Small intestine (tissue), 7 donors: ENCODE measurements around the gene SLC23A2. TPM values are rescaled to one million over a fixed set of nuclear protein-coding genes. Genes with fewer than 3 reads are reported as not detected.
"Not testable (repeated sequence)": the region's sequence is repeated elsewhere in the genome, so short reads cannot be mapped to it uniquely, and the experiment has no call there.

Experiments
- DNase-seq, 2 donors: peaks; one replicate each; pipeline versions ENCODE4 v3.0.0 to v3.0.0-alpha.2; 2013
- FAIRE-seq: peaks from 2 replicates; lab custom pipeline; 2012; peaks lifted over from hg19 to GRCh38; lab: Jason Lieb, UNC
- H3K27ac ChIP-seq, 3 donors: one replicate each; pipeline ENCODE4 v1.5.1; 2013; ENCODE audit warnings: low read length in 2 of 3, mild to moderate bottlenecking in 2 of 3, control low read depth in 1 of 3, inconsistent platforms in 1 of 3, low read depth in 1 of 3, moderate library complexity in 1 of 3
- H3K27me3 ChIP-seq, 3 donors: one replicate each; pipeline ENCODE4 v1.6.1; 2013; ENCODE audit warnings: low read length in 3 of 3, inconsistent platforms in 1 of 3; ENCODE audit not compliant: control insufficient read depth in 3 of 3, insufficient read depth in 3 of 3
- H3K36me3 ChIP-seq, 3 donors: one replicate each; pipeline ENCODE4 v1.6.1; 2013; ENCODE audit warnings: low read length in 3 of 3, inconsistent platforms in 1 of 3, low read depth in 1 of 3, mild to moderate bottlenecking in 1 of 3, moderate library complexity in 1 of 3; ENCODE audit not compliant: control insufficient read depth in 3 of 3, insufficient read depth in 2 of 3
- H3K4me1 ChIP-seq, 3 donors: one replicate each; pipeline ENCODE4 v1.6.1; 2013; ENCODE audit warnings: low read length in 2 of 3, inconsistent platforms in 1 of 3, low read depth in 1 of 3, mild to moderate bottlenecking in 1 of 3, moderate library complexity in 1 of 3; ENCODE audit not compliant: control insufficient read depth in 3 of 3, insufficient read depth in 2 of 3
- H3K4me3 ChIP-seq, 3 donors: one replicate each; pipeline ENCODE4 v1.5.1; 2013; ENCODE audit warnings: low read length in 3 of 3, control low read depth in 1 of 3, inconsistent platforms in 1 of 3, low read depth in 1 of 3, mild to moderate bottlenecking in 1 of 3, moderate library complexity in 1 of 3
- H3K9me3 ChIP-seq, 2 donors: one replicate each; pipeline ENCODE4 v1.6.1; 2013; ENCODE audit warnings: low read depth in 1 of 2, low read length in 1 of 2; ENCODE audit not compliant: control insufficient read depth in 2 of 2, insufficient read depth in 1 of 2
- WGBS, 3 donors: extraction: QIAGEN DNeasy Blood & Tissue Kit; methylation state at CpG; one replicate each; pipeline ENCODE4 v1.1.7; 2013; 5-methylcytosine and 5-hydroxymethylcytosine counted together
- polyA plus RNA-seq, 4 donors: library from polyadenylated mRNA; stranded (reverse) in 3 of 4; unstranded in 1 of 4; fragments of 200-250 nt in 3 of 4; fragments of 120-200 nt in 1 of 4; gene quantifications; one replicate each; pipeline versions ENCODE4 v1.2.1 to v1.2.3, GENCODE V29; 2013
- donor health status: healthy with polysubstance abuse.
- donor health status: control.
- donor health status: control.
- donor health status: Bipolar disorder and iron deficiency.
- donor health status: healthy.

The SLC23A2 gene
- polyA plus RNA-seq, 4 donors, result 1.4 to 8.2 (median 4.3) TPM

DNA sequence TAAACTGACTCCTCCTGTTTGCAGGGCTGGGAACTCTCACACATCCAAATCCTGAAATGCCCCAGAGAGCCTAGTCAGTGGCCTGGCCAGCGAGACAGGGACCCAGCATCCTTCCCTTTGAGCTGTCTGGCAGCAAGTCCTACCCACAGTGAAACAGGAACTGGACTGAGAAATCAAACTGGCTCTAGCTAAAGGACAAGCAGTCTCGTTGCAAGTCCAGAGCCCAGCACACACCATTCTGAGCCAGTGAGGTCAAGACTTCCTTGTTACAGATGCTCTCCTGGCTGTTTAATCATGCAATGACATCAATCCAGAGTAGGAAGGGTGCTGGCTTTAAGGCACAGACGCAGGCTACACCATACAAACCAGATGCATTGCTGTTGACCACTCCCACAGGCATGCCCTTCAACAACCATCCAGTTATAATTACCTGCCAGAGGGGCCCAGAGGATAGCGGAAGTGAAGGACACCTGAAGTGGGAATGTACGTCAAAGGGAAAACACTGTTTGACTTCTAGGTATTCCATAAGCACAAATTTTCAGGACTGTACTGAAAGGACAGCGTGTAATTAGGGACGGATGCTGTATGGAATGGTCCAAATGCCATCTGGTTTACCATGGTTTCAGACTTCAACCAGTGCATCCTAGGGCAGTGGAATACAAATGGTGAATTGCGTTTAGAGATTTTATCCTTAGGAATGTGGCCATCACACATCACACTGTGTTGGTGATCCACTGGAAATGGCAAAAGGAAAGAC, 114.4 kb downstream of the SLC23A2 start:
- 87 to 94% (median 92%) methylated on average over 8 of the region's 8 CpGs for WGBS, 3 donors
- no peak overlapping the region for H3K27ac ChIP-seq
- H3K9me3 ChIP-seq, result no peaks in the 10 kb centered on the region
- peaks cover 0 to 21% (median 2%) of the 10 kb centered on the region in 3 donors for H3K36me3 ChIP-seq
- H3K4me3 ChIP-seq, result no peak overlapping the region
- DNase-seq, result no peak
- FAIRE-seq, result no peak
- H3K4me1 ChIP-seq, result no peaks in the 10 kb centered on the region
- H3K27me3 ChIP-seq, result no peaks in the 10 kb centered on the region

DNA sequence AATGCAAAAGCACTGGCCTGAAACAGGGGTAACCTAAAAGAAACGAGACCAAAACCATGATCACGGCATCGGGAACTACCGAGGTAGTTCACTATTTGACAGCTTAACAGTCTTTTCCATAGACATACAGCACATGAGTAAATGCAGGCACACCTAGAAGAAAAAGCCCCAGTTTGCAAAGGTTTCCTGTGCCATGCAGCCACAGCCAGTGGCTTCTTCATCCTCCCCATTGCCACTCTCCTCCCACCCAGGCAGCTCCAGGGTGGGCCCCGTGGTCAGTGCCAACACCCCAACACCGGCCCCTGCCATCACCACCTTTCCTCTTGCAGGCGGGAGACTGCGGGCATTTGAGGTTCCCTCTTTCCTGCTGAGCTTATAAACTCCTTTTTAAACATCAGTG, 115.4 kb downstream of the SLC23A2 start:
- Histone ChIP-seq H3K27me3 (no peaks in the 10 kb centered on the region), H3K4me1 (no peaks in the 10 kb centered on the region), H3K36me3 (peaks cover 0 to 20% (median 4%) of the 10 kb centered on the region in 3 donors), H3K4me3 (no peak overlapping the region), H3K9me3 (no peaks in the 10 kb centered on the region), H3K27ac (no peak overlapping the region)
- no peak for FAIRE-seq
- no peak for DNase-seq
- WGBS, 3 donors, result 72 to 94% (median 87%) methylated on average over 8 of the region's 8 CpGs

DNA sequence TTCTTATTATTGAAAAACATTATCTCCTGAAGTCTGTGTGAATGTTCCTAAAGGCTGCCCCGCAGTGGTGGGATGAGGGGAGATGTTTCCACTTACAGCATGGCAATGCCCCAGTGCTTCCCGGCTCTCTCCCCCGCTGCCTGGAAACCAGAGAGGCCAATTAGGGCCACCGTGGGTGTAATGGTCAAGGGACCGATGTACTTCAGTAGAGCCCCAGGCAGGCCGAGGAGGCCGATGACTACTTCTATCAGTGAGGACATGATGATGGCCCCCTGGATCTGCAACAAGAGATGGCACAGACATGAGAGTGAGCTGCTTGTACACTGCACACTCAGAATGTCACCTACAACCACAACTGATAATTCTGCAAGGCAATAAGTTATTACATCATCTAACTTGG, 117.8 kb downstream of the SLC23A2 start:
- FAIRE-seq (no peak), DNase-seq (no peak)
- Histone ChIP-seq H3K4me1 (no peaks in the 10 kb centered on the region), H3K9me3 (no peaks in the 10 kb centered on the region), H3K27me3 (no peaks in the 10 kb centered on the region), H3K36me3 (peaks cover 0 to 12% (median 4%) of the 10 kb centered on the region in 3 donors), H3K27ac (no peak overlapping the region), H3K4me3 (no peak overlapping the region)
- 93 to 99% (median 94%) methylated on average over 7 of the region's 7 CpGs for WGBS, 3 donors

DNA sequence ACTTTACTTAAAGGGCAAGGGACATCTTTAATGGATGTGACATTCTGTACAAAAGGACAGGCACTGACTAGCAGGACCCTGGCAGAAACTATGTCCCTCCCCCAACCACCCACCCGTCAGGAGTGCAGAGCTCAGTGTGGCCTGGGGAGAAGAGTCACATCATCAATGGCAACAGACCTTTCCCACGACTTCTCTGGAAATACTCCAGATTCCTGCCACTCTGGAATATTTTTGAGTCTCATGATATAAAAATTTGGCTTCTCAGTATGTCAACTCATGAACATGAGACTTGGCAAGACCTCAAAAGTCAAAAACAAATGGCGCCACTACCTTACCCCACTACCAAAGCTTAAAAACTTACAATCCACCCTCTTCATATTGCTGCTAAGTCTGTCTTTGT, 118.3 kb downstream of the SLC23A2 start:
- Histone ChIP-seq H3K4me1 (no peaks in the 10 kb centered on the region), H3K4me3 (no peak overlapping the region), H3K27ac (no peak overlapping the region), H3K27me3 (no peaks in the 10 kb centered on the region), H3K36me3 (peaks cover 0 to 12% (median 4%) of the 10 kb centered on the region in 3 donors), H3K9me3 (no peaks in the 10 kb centered on the region)
- no peak for FAIRE-seq
- WGBS, 3 donors, result 79 to 92% (median 85%) methylated on average over 3 of the region's 3 CpGs
- DNase-seq, result no peak

DNA sequence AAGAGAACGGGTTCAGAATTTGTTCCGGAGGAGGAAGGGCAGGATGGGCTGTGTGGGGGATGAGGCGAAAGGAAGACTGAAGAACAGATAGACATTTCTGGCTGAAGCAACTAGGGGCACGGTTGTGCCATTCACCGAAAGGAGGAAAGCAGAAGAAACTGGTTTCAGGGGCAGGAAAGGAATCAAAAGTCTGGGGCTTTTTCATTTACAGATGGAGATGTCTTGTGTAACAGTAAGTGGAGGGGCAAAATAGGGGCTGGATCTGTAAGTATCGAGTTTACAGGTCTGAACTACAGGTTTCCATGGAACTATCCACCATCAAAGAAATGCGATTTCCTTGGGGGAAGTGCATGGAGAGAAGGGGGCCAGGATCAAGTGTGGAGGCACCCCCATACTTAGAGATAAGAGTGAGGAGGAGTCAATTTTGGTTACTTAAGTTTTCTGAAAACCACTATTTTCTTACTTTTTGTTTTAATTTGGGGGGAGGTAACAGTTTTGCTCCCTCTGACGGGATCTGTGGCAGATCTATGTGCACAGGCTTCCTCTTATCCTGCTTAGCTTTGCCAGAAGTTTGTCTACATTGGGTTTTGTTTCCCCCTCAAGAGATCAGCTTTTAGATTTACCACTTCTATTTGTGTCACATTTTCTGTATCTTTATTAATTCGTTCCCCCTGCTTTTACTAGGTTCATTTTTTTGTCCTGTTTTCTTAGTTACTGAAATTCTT, 120.1 kb downstream of the SLC23A2 start:
- no peaks in the 10 kb centered on the region for H3K4me1 ChIP-seq
- DNase-seq (no peak), FAIRE-seq (no peak)
- no peaks in the 10 kb centered on the region for H3K27me3 ChIP-seq
- 86 to 91% (median 89%) methylated on average over 9 of the region's 9 CpGs for WGBS, 3 donors
- H3K27ac ChIP-seq, result no peak overlapping the region
- no peaks in the 10 kb centered on the region for H3K9me3 ChIP-seq
- peaks cover 0 to 12% (median 4%) of the 10 kb centered on the region in 3 donors for H3K36me3 ChIP-seq
- H3K4me3 ChIP-seq, result no peak overlapping the region

DNA sequence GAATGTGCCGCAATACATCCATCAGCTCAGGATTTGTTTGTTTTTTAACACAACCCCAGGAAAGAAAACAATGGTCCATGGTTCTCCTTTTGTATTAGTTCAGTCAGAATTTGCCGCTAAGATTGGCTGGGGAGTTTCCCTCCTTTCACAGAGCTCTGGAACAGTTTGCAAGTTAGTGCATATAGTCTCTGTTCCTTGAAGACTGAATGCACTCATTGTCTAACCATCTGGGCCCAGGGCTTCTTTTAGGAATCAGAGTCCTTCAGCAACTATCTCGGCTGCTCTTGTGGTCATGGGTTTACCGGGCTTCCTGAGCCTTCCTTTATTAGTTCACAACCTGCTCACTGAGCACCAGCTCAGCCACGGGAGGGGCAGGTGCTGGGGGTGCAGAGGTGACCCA, 121.3 kb downstream of the SLC23A2 start:
- WGBS, 3 donors, result 77 to 79% (median 78%) methylated on average over 5 of the region's 5 CpGs
- Histone ChIP-seq H3K27ac (no peak overlapping the region), H3K36me3 (peaks cover 0 to 18% (median 4%) of the 10 kb centered on the region in 3 donors), H3K4me3 (no peak overlapping the region), H3K27me3 (no peaks in the 10 kb centered on the region), H3K4me1 (no peaks in the 10 kb centered on the region), H3K9me3 (no peaks in the 10 kb centered on the region)
- FAIRE-seq, result no peak
- DNase-seq, result no peak

DNA sequence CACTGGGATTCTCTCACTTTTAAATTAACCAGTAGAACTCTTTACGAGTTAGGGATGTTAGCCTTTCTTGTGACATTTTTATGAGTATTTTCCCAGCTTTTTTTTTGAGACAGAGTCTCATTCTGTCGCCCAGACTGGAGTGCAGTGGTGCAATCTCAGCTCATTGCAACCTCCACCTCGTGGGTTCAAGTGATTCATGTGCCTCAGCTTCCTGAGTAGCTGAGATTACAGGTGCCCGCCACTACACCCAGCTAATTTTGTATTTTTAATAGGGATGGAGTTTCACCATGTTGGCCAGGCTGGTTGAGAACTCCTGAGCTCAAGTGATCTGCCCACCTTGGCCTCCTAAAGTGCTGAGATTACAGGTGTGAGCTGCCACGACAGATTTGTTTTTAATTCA, 123.2 kb downstream of the SLC23A2 start:
- not testable (repeated sequence) for H3K27me3 ChIP-seq, FAIRE-seq, H3K9me3 ChIP-seq, H3K4me1 ChIP-seq, DNase-seq, H3K27ac ChIP-seq, H3K4me3 ChIP-seq
- WGBS, 3 donors, result 79 to 83% (median 82%) methylated on average over 5 of the region's 5 CpGs
- peaks cover 2 to 23% (median 10%) of the 10 kb centered on the region in 3 donors for H3K36me3 ChIP-seq

DNA sequence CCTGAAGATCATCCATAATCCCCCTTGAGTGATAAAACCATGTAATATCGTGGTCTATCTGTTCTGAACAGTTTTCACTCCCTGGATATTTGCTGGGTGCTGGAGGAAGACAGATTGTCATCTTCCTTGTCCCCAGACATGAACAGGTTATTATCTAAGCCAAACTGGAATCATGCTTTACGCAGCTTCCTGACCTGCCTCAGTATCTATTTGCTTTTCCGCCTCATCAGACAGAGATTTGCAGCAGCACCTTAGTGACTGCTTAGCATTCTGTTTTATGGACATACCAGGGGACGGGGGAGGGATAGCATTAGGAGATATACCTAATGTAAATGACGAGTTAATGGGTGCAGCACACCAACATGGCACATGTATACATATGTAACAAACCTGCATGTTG, 124.6 kb downstream of the SLC23A2 start:
- Histone ChIP-seq H3K27ac (no peak overlapping the region), H3K9me3 (no peaks in the 10 kb centered on the region), H3K4me1 (no peaks in the 10 kb centered on the region), H3K4me3 (no peak overlapping the region), H3K36me3 (peaks cover 2 to 28% (median 12%) of the 10 kb centered on the region in 3 donors), H3K27me3 (no peaks in the 10 kb centered on the region)
- FAIRE-seq (no peak), DNase-seq (no peak)
- WGBS, 3 donors, result 93 to 97% (median 94%) methylated on average over 5 of the region's 5 CpGs
